DMS53 treated with DMSO at 0.1 percent for 48 hours (cell line): ENCODE measurements around the gene DRC1.

Experiments
- DNase-seq: peaks from one replicate; lab custom pipeline; 2025; ENCODE audit not compliant: unreplicated experiment; lab: John Stamatoyannopoulos, UW

The DRC1 gene

DNA sequence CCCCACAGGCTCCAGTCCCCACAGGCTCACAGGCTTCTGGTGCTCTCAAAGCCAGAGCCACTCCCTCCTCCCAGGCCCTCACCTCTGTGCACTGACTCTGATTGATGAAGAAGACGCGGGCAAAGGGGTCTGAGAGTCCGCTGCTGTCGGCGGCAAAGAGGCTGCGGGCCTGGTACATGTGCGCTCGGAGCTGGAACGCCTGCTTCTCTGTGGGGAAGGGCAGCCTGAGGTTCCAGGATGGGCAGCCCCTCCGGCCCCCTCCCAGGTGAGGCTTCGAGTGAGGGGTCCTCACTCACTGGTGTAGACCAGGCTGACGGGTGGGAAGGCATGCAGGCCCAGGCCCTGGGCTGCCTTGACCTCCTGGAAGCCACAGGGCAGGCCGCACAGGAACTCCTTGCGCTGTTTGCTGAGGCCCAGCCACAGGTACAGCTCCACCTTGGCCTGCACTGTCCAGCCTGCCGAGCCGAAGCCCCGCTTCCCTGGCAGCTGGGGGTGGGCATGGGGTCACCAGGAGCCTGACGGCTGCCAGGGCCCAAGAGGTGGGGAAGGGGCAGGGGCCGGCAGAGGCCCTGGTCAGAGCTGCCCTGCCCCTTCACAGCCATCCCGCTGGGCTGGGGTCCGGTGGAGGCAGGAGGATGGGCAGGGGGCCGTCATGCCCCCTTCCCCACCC, 74.2 kb downstream of the DRC1 start:
- DNase-seq, result no peak

DNA sequence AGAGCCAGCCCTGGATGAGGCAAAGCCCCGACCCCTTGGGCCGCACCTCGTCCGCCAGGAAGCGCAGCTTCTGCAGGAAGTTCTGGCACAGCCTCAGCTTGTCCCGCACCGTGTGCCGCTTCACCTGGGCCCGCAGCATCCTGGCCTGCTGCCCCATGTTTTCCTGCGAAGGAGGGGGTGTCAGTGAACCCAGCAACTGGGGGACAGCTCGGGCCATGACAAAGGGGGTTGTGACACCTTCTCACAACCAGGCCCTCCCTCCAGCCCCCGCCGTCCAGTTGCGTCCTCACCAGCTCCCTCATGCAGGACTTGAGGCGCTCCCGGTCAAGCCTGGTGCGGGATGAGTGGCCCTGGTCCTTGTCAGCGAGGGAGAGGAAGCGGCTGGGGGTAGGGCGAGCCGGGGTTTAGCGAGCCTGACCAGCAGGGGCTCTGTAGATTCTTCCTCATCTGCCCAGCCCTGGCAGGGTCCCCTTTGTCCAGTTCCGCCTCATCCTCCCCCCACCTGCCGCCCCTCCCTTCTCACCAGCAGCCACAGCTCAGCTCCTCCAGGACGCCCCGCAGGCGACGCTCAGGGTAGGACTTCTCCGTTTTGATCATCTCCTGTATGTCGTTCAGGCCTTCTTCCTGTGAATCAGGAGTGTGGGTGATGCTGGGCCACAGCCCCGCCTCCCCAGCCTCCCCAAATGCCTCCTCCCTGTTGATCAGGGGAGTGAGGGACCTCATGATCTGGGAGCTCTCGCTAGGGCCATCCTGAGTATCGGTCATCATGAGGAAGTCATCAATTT, 75.6 kb downstream of the DRC1 start:
- DNase-seq, result no peak

DNA sequence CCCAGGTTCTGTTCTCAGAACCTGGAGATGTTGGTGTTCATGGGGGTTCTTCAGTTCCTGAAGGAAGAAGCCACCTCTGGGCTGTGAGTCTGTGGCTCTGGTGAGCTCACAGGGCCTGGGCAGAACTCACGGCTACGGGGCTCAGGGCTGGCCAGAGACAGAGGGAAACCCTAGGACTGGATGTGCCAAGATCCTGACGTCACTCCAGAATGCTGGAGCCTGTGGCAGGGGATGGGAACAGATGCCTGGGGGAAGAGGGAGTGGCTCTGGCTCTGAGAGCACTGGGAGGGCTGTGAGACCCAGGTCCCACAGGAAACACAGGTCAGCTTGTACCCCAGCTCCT, 76.2 kb downstream of the DRC1 start, which contains the start of gene OTOF:
Gene OTOF, minus strand, starts transcription at position 214 of the 343 bp plus-strand sequence.
- no peak for DNase-seq

DNA sequence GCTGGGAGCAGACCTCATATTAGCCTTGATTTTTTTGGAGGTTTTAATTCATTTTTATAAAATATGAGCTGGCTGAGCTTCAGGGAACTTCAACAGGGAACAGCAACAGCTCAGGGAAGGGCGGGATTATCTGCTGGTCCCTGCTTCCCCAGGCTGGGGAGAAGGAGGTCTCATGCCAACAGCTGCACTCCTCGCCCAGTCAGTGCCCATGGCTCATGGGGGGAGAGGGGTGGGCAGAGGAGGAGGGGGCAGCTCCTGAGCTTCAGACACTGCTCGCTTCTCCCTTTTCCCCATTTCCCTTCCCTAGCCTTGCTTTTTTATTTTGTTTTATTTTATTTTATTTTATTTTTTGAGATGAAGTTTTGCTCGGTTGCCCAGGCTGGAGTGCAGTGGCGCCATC, 76.6 kb downstream of the DRC1 start:
- no peak for DNase-seq

DNA sequence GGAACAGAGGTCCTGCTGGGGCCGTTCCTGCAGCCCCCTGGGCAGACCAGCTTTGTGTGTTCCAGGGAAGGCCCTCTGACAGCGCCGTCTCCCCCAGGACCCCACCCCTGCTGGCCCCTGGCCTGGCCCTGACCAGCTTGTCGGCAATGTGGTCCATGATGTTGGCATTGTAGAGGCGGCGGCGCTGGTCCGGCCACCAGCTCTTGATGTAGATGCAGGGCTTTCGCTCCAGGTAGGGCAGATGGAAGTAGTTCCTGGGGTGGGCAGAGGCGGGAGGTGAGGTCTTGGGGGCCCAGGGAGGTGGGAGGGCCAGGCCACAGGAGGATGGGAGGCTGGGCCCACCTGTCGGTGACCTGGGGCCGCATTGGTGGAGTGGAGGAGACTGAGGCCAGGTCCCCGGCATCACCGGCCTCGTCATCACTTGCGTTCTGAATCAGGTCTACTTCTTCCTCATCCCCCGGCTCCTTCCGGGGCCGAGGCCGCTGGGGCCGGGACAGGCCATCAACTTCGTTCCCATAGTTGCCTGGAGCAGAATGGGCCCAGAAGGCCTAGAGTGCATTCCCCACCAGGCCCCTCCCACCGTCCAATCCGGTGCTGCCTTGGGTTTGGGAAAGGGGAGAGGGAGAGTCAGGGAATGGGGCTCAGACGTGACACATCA, 77.5 kb downstream of the DRC1 start:
- DNase-seq, result no peak

DNA sequence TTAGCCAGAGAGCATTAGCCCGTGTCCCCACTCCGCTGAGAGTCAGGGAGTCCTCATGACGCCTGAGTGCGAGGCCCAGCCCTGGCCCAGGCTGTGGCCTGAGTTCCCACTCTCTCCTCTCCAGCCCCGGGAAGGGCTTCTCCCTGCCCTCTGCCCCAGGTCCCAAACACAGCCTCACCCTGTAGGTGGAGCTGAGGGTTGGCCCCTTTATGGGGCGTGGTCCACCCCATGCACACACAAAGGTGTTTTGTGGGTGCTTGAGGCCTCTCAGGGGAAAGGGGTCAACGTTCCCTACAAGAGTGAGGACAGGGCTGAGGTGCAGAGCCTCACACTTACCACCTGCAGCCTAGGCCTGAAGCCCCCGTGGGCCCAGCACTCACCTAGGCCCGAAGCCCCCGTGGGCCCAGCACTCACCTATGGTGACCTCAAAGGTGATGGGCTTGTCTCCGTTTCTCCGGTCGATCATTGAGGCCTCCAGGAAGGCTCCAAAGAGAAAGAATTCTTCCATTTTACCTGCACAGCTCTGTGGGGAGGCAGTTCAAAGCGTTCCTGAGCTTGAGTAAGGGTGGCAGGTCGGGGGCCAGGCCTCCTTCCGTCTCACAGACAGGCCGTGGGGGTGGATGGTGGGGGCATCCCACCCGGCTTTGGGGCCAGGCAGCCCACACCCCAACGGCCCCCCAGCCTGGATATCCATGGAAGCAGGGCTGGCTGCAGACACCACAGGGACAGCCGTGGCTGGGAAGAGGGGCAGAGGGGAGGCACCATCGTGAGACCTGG, 78.3 kb downstream of the DRC1 start:
- DNase-seq, result no peak

DNA sequence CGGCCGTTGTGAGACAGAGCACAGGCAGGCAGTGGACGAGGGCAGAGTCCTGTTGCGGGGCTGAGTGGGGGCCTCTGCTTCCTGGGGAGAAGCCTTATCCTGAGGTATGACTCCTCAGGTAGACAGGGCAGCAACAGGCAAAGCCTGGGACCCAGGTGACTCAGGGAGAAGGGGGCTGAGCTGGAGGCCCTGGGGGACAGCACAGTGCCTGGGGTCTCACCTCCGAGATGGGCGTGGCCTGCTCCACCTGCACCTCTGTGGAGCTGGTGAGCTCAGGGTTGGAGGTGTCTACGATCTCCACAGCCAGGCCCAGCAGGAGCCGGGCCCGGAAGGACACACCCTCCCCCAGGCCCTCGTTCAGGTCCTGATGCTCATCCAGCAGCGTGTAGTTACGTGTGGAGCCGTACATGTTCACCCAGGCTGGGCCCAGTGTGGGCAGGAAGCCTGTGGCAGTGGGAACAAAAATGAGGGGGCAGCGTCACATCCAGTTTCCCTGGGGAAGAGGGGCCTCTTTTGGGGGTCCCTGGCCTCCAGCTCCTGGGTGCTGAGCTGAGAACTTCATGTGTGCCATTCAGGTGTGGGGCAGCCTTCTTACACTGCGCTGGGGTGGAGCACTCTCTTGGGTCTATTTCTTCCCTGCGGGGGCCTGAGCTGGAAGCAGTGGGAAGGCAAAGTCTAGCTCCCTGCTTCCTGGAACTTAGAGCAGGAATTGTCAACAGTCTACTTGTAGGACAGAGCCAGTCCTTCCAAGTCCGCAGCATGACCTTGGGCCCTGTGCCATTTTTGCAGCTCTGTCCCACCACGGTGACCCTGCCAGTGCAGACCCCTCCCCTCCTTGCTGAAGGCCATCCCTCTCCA, 79.1 kb downstream of the DRC1 start:
- DNase-seq, result no peak

DNA sequence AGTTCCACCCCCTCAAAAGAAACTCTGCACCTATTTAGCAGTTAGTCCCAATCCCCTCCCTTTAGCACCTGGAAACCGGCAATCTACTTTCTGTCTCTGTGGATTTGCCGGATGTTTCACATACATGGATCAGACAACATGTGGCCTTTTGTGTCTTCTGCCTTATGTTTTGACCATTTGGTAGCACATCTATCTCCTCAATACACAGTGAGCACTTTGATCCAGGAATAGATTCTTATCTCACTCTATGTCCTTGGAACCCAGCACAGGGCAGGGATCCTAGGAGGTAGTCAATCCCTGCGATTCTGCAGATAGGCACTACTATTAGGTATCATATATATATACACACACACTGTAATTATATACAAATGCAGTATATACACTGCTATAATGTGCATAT, 80.0 kb downstream of the DRC1 start:
- DNase-seq, result no peak

DNA sequence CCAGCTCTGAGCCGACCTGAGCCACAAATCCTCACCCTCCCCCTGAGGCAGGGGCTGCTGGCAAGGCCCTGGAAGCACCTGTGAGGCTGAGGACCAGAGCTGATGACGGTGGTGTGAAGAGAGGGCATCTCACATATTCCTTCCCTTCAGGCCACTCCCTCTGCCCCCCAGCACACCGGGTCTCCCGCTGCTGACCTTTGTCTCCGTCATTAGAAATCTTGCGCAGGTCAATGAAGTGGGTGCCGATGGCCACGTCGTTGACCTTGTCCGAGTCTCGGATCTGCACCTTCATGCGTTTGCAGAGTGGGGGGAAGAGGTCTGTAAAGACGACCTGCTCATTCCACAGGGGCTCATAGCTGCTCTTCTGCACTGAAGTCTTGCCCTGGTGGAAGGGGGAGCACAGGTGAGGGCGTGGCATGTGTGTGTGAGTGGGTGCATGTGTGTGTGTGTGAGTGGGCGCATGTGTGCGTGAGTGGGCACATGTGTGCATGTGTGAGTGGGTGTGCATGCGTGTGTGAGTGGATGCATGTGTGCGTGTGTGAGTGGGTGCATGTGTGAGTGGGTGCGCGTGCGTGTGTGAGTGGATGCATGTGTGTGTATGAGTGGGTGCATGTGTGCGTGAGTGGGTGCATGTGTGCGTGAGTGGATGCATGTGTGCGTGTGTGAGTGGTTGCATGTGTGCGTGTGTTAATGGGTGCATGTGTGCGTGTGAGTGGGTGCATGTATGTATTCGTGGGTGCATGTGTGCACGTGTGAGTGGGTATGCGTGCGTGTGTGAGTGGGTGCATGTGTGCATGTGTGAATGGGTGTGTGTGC, 80.7 kb downstream of the DRC1 start:
- no peak for DNase-seq

DNA sequence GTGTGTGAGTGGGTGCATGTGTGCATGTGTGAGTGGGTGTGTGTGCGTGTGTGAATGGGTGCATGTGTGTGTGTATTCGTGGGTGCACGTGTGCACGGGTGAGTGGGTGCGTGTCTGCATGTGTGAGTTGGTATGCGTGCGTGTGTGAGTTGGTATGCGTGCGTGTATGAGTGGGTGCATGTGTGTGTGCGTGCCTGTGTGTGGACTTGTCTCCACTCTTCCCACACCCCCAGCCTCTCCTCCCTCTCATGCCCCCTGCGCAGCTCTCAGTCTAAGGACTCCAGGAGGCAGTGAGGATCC, 81.3 kb downstream of the DRC1 start:
- DNase-seq, result no peak

DNA sequence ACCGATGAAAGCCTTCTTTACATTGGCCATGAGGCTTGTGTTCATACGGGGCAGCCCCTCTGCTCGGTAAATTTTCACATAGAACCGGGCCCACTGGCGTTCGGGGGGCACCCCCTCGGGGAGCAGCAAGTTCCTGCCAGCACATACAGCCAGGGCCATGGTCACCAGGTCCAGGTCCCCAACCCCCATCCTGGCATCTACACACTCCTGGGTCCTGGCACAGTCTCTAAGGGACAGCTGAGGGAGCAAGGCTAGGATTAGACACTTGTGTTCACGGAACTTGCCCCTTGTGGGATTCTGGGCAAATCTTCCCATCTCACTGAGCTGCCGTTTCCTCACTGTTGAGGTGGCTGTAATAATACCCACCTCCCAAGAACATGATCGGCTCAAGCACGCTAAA, 81.8 kb downstream of the DRC1 start:
- no peak for DNase-seq

DNA sequence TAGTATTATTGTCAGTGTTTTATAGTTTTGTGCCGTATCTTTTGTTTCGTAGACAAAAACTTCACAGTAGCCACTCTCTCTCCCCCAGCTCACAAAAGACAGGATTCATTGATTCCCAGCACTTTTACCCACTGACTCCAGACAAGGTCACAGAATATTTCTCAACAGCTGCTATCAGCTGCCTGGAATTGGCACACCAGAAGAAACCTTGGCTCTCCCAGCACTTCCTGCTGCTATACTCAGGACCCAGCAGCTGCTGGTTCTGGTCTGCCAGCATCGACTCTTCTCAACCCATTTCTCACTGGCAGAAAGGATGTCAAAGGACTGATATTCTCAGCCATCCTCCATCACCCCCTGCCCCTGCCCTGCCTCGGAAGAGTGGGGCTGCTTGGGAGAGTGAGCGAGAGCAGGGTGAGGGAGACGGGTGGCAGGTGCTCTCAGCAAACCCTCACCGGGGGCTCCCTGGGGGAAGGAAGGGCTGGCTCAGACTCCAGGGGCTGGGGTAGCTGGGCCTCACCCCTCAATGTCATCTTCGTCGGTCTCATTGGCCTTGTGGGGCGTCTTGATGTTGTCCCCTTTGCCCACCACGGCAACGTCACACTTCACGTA, 82.3 kb downstream of the DRC1 start:
- DNase-seq, result no peak

DNA sequence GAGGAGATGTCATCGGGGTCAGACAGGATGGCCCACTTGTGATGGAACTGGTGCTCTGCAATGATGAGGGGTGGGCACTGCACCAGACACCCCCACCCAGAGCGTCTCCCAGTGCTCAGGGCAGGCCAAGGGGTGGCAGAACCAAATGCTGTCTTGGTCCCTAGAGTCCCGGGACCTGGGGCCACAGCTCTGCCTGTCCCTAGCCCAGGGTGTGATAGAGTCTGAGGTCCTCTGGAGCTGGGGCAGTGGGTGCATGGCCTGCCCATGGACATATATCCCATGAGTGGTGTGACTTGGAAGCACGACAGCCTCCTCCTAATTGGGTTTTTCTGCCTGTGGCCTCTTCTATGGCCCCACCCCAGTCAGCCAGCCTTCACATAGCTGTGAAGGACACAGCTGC, 82.9 kb downstream of the DRC1 start:
- no peak for DNase-seq

DNA sequence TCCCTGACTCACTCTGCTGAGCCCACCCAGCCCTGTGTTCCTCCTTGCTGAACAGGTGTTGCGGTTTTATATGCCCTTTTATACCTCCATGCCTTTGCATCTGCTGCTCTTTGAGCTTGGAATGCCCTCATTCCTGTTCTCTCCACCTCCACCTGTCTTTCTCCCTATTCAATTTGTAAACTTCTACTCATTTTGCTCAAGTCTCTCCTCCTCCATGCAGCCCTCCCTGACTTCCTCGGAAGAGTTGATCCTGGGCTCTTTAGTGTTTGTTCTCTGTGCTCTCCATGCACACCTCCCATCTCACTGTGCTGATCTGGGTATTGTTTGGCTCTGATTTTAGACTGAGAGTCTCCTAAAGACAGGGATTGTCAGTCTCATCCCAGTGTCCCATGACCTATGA, 83.4 kb downstream of the DRC1 start:
- DNase-seq, result no peak

DNA sequence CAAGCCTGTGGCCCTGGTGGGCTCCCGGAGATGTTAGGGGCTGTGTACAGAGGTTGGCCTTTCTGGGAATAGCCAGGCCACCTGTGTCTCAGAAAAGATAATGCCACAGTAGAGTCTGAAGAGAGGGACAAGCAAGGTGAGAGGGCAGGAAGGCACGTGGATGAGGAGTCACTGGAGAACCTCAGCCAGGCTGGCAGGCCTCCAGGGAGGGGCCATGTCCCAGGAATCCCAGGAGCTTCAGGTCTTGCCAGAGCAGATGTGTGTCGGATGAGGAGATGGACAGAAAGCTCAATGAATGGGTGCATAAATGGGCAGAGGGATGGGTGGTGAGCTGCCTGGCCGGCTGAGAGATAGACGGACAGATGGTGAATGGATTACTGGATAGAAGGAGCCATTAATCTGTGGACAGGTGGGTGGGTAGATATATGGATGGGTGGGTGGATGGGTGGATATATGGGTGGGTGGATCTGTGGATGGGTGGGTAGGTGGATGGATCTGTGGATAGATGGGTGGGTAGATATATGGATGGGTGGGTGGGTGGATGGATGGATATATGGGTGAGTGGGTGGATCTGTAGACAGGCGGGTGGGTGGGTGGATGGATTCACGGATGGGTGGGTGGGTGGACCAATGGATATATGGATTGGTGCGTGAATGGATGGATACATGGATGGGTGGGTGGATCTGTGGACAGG, 84.2 kb downstream of the DRC1 start:
- DNase-seq, result no peak

DNA sequence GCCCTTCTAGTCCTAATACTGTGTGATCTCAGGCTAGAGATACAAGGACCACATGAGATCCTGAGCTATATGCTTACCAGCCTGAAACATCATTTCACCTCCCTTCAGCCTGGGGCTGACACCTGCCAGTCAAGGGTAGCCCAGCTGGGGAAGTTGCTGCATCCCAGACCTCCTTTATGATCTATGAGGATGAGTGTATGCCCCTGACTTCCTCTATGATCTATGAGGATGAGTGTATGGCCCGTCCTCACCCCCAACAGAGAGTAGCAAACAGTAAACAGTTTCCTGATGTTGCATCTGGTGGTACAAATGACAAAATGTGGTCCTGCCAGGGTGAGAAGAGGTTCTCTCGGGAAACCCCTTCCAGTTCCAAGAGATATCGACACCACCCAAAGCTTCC, 85.1 kb downstream of the DRC1 start:
- no peak for DNase-seq

DNA sequence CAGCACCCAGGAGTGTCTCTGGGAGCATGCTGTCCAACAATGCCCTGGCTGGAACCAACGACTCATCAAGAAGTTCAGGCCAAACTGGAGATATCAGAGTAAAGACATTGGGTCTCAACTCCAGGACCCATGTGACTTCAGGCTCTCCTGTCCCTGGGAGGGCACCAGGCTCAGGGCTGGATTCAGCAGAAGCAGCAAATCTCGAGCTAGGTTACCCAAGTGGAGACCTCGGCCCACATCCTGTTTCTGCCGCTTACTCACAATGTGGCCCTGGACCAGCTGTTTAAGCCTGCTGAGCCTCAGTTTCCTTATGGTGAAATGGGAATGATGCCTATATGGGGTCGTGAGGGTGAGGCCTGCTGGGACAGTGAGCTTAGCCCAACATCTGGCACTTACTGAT, 85.5 kb downstream of the DRC1 start:
- DNase-seq, result no peak

DNA sequence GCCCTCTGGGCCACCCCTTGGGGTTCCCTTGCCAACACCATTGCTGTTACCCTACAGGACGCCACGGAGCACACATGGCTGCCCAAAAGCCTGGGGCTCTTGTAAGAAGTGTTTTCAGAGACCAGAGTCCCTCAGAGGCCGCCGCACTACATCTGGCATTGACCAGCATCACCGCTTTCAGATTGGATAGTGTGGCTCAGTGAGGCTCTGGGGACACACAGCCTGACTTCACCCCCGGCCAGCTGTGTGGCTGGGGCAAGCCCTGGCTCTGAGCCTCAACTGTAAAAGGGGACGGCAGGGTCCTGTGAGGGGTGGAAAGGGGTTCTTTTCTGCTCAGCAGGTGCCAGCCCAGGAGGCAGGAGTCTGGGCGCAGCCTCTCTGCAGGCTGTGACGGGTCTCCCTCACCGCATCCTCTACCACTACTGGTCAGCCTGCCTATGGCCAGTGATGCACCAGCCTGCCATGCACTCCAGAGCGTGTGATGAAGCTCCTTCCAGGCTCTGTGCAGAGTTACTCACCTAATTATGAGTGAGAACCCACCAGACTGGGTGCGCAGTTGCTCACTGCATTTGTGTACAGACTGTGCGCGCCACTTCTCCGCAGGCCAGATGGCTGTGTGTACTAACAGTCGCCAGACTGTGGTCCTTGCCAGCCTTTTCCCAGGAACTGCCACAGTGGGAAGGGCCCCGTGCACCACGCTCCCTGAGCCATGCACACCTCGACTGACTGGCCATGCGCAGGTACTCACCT, 86.9 kb downstream of the DRC1 start:
- DNase-seq, result no peak
